Spleen (tissue), 11 donors: ENCODE results near the gene SEPTIN11. TPM values are rescaled to one million over a fixed set of nuclear protein-coding genes. Genes with fewer than 3 reads are reported as not detected.

Experiments
- DNase-seq: peaks from one replicate; pipeline ENCODE4 v3.0.0-alpha.2; 2020
- H3K27ac ChIP-seq, 8 donors: fragments of 200-600 bp; sonication (generic) in 7 of 8; 1 replicate in 4 of 8; 2 replicates in 4 of 8; pipeline versions ENCODE4 v1.5.0 to v1.8.0; 2016 to 2021; ENCODE audit warnings: inconsistent platforms in 4 of 8, mild to moderate bottlenecking in 4 of 8, moderate library complexity in 1 of 8
- H3K27me3 ChIP-seq, 7 donors: fragments of 200-600 bp; sonication (generic) in 6 of 7; replicated peaks in 1 of 7; 1 replicate in 4 of 7; 2 replicates in 3 of 7; pipeline versions ENCODE4 v1.5.0 to v1.8.0; 2016 to 2021; ENCODE audit warnings: inconsistent platforms in 3 of 7, mild to moderate bottlenecking in 1 of 7
- H3K36me3 ChIP-seq, 6 donors: fragments of 200-600 bp; sonication (generic) in 5 of 6; 1 replicate in 4 of 6; 2 replicates in 2 of 6; pipeline versions ENCODE4 v1.5.0 to v1.8.0; 2016 to 2021; ENCODE audit warnings: inconsistent platforms in 2 of 6
- H3K4me1 ChIP-seq, 6 donors: fragments of 200-600 bp; sonication (generic) in 5 of 6; 1 replicate in 3 of 6; 2 replicates in 3 of 6; pipeline versions ENCODE4 v1.5.0 to v1.8.0; 2016 to 2021; ENCODE audit warnings: inconsistent platforms in 3 of 6
- H3K4me3 ChIP-seq, 8 donors: fragments of 200-600 bp; sonication (generic) in 7 of 8; 1 replicate in 4 of 8; 2 replicates in 4 of 8; pipeline versions ENCODE4 v1.5.0 to v1.8.0; 2016 to 2021; ENCODE audit warnings: inconsistent platforms in 4 of 8, mild to moderate bottlenecking in 4 of 8, moderate library complexity in 2 of 8
- H3K9me3 ChIP-seq, 8 donors: fragments of 200-600 bp; sonication (generic) in 7 of 8; 1 replicate in 4 of 8; 2 replicates in 4 of 8; pipeline versions ENCODE4 v1.5.0 to v1.8.0; 2016 to 2021; ENCODE audit warnings: inconsistent platforms in 4 of 8
- CTCF ChIP-seq, 11 experiments: fragments of 200-600 bp in 7 of 11; fragments of 450-650 bp in 4 of 11; sonication (generic) in 4 of 11; IDR thresholded peaks in 8 of 11; conservative IDR thresholded peaks in 3 of 11; 1 replicate in 7 of 11; 2 replicates in 4 of 11; pipeline versions ENCODE4 v1.4.0 to v1.8.0; 2016 to 2021; ENCODE audit warnings: antibody characterized with exemption in 11 of 11, inconsistent platforms in 4 of 11, mild to moderate bottlenecking in 1 of 11
- POLR2A ChIP-seq, 3 donors: fragments of 450-650 bp; IDR thresholded peaks; one replicate each; pipeline ENCODE4 v1.5.1; 2017; ENCODE audit warnings: antibody characterized with exemption in 3 of 3, mild to moderate bottlenecking in 1 of 3
- POLR2AphosphoS5 ChIP-seq, 3 donors: sonication (generic); formaldehyde crosslinking; IDR thresholded peaks; one replicate each; pipeline ENCODE4 v1.5.1; 2017; ENCODE audit warnings: antibody characterized with exemption in 3 of 3
- WGBS, 5 donors: extraction: QIAGEN DNeasy Blood & Tissue Kit in 3 of 5; methylation state at CpG; one replicate each; pipeline versions ENCODE4 v1.1.5 to v1.1.7; 2013 to 2018; 5-methylcytosine and 5-hydroxymethylcytosine counted together
- intact Hi-C: fragments of 100-400 bp; cut with DNase I; formaldehyde crosslinking; loops from one replicate; pipeline ENCODE4 v1.15.0; 2023; ENCODE audit warnings: low total_unique reads
- polyA plus RNA-seq, 3 donors: library from polyadenylated mRNA; stranded (reverse); fragments of 200-250 nt; gene quantifications; one replicate each; pipeline ENCODE4 v1.2.1, GENCODE V29; 2013
- total RNA-seq, 7 donors: library from RNA; depleted of rRNA in 3 of 7; stranded (reverse); fragments of >200 nt in 3 of 7; fragmentation: NEBNext Ultra II Directional in 4 of 7; extraction: Animal tissue kit (Norgen Biotek cat#: 25700) in 4 of 7; gene quantifications; one replicate each; pipeline versions ENCODE4 v1.1.0 to v1.2.1, GENCODE V29; 2016 to 2021
- donor health status: healthy with polysubstance abuse.
- donor health status: DM: no; HTN: no; CAD: no; lungs with moderate emphysema.
- donor health status: DM: no; HTN: no; CAD: no.
- donor health status: Bipolar disorder and iron deficiency.
- donor health status: healthy.
- donor health status: DM: no; HTN: no; CAD: no.
- donor health status: DM: yes; HTN: yes; CAD: no.

The SEPTIN11 gene
- total and polyA plus RNA-seq, 10 donors: 9.7 to 91.9 (median 53.3) TPM

GRCh38 chr4:76905521-76905920, 44.0 kb upstream of the SEPTIN11 start:
- Histone ChIP-seq H3K4me1 (no peaks in the 10 kb centered on the region), H3K4me3 (no peak overlapping the region), H3K9me3 (no peaks in the 10 kb centered on the region), H3K36me3 (no peaks in the 10 kb centered on the region), H3K27ac (no peak overlapping the region), H3K27me3 (peaks cover 0 to 12% (median 0%) of the 10 kb centered on the region in 7 donors)
- TF ChIP-seq POLR2A (IDR thresholded peaks at IDR 0.05) (no peak), POLR2AphosphoS5 (IDR thresholded peaks at IDR 0.05) (no peak), CTCF (IDR thresholded peaks at IDR 0.05 in 8 of 11, conservative IDR thresholded peaks at IDR 0.05 in 3 of 11) (no peak)
- 65 to 79% (median 74%) methylated on average over 1 of the region's 1 CpG for WGBS, 5 donors
- no peak for DNase-seq
- intact Hi-C loops: no loop called here

- WGBS, 5 donors: 95 to 100% (median 98%) methylated on average over 1 of the region's 1 CpG
- intact Hi-C loops: no loop called here
- Histone ChIP-seq H3K4me1 (no peaks in the 10 kb centered on the region), H3K36me3 (no peaks in the 10 kb centered on the region), H3K9me3 (no peaks in the 10 kb centered on the region), H3K27me3 (no peaks in the 10 kb centered on the region), H3K27ac (no peak overlapping the region), H3K4me3 (no peak overlapping the region)
- DNase-seq: no peak
- no peak for TF ChIP-seq POLR2AphosphoS5 (IDR thresholded peaks at IDR 0.05)
- TF ChIP-seq CTCF (IDR thresholded peaks at IDR 0.05 in 8 of 11, conservative IDR thresholded peaks at IDR 0.05 in 3 of 11): no peak
- no peak for TF ChIP-seq POLR2A (IDR thresholded peaks at IDR 0.05)
Observed at GRCh38 chr4:76909711-76910110, 39.8 kb upstream of the SEPTIN11 start.

- intact Hi-C loops: no loop called here
- H3K9me3 ChIP-seq: no peaks in the 10 kb centered on the region
- no peak overlapping the region for H3K27ac ChIP-seq
- DNase-seq: no peak
- no peak overlapping the region for H3K4me3 ChIP-seq
- no peaks in the 10 kb centered on the region for H3K4me1 ChIP-seq
- TF ChIP-seq POLR2A (IDR thresholded peaks at IDR 0.05): no peak
- TF ChIP-seq CTCF (IDR thresholded peaks at IDR 0.05 in 8 of 11, conservative IDR thresholded peaks at IDR 0.05 in 3 of 11): no peak
- no peak for TF ChIP-seq POLR2AphosphoS5 (IDR thresholded peaks at IDR 0.05)
- no peaks in the 10 kb centered on the region for H3K27me3 ChIP-seq
- no peaks in the 10 kb centered on the region for H3K36me3 ChIP-seq
Observed at GRCh38 chr4:76920715-76921114, 28.8 kb upstream of the SEPTIN11 start.

GRCh38 chr4:76923619-76924357, 25.8 kb upstream of the SEPTIN11 start:
- 86 to 96% (median 87%) methylated on average over 5 of the region's 5 CpGs for WGBS, 5 donors
- TF ChIP-seq CTCF (IDR thresholded peaks at IDR 0.05 in 8 of 11, conservative IDR thresholded peaks at IDR 0.05 in 3 of 11) (no peak), POLR2A (IDR thresholded peaks at IDR 0.05) (no peak), POLR2AphosphoS5 (IDR thresholded peaks at IDR 0.05) (no peak)

More at GRCh38 chr4:76923619-76924357, 25.8 kb upstream of the SEPTIN11 start:
- intact Hi-C loops: no loop called here
- Histone ChIP-seq H3K27ac (no peak overlapping the region), H3K4me3 (no peak overlapping the region), H3K9me3 (no peaks in the 10 kb centered on the region), H3K36me3 (no peaks in the 10 kb centered on the region), H3K27me3 (no peaks in the 10 kb centered on the region), H3K4me1 (no peaks in the 10 kb centered on the region)
- no peak for DNase-seq
